ENCODE data around the gene CDC45. TPM values are rescaled to one million over a fixed set of nuclear protein-coding genes. Genes with fewer than 3 reads are reported as not detected.
A peak's percentile ranks its signal among the peaks of the same experiment; 100 is the strongest.

Gene CDC45
- polyA plus RNA-seq, 1 donor (not counting 4 experiments of a cell fraction or from before 2014, with no cell fraction given), result 22.7 TPM

GRCh38 chr22:19478901-19479354 lies 792 bp upstream of the CDC45 start, which contains the start of gene UFD1:
TSS of gene UFD1 (minus strand) at chr22:19479193. CDS start at chr22:19479085, 108 bp downstream.
- Histone ChIP-seq H3K9me1 (ENCODE audit: control insufficient read depth, extremely low read depth, insufficient read depth, low read length) (peaks cover 2% of the 10 kb centered on the region), H2AFZ (ENCODE audit: control insufficient read depth, low read length) (peak within 1 kb of the TSS; percentile 100), H3K36me3 (ENCODE audit: control insufficient read depth in 2 of 2, extremely low read depth in 1 of 2, insufficient read depth in 2 of 2, low read length in 2 of 2) (peaks cover 5 to 12% of the 10 kb centered on the region in 2 experiments), H3K4me1 (ENCODE audit: control insufficient read depth, extremely low read depth, insufficient read depth, low read length) (peaks cover 36% of the 10 kb centered on the region), H3K9ac (ENCODE audit: control insufficient read depth, extremely low read depth, insufficient read depth, low read length) (peak within 1 kb of the TSS; percentile 100), H3K27ac (ENCODE audit: control insufficient read depth, insufficient read depth, low read length) (peak within 1 kb of the TSS; percentile 100), H3K27me3 (ENCODE audit: control insufficient read depth, extremely low read depth, insufficient read depth, low read length) (no peaks in the 10 kb centered on the region), H3K9me3 (ENCODE audit: control insufficient read depth, low read depth, low read length) (no peaks in the 10 kb centered on the region), H3K4me3 (ENCODE audit: control insufficient read depth in 2 of 3, extremely low read depth in 1 of 3, insufficient read depth in 2 of 3, low read depth in 1 of 3, low read length in 3 of 3) (peak within 1 kb of the TSS; percentile 58 to 98 (median 96)), H4K20me1 (ENCODE audit: control insufficient read depth, extremely low read depth, insufficient read depth, low read length) (peaks cover 3% of the 10 kb centered on the region), H3K4me2 (ENCODE audit: control insufficient read depth, extremely low read depth, insufficient read depth, low read depth, low read length) (peak within 1 kb of the TSS; percentile 99), H3K79me2 (ENCODE audit: control insufficient read depth, insufficient read depth, low read length) (peaks cover 54% of the 10 kb centered on the region)
- TF ChIP-seq EZH2 (IDR thresholded peaks at IDR 0.05; ENCODE audit: low read length) (no peak), CTCF (optimal IDR thresholded peaks at IDR 0.05 in 1 of 3, IDR thresholded peaks at IDR 0.05 in 1 of 3, conservative IDR thresholded peaks at IDR 0.05 in 1 of 3; ENCODE audit: extremely low read depth in 1 of 3, insufficient read depth in 2 of 3, low read length in 3 of 3) (no peak)
- dilution Hi-C loops (cut with MboI; ENCODE audit: extremely low pct_ligation_motif_present, low sequenced_read_pairs), result no loop called here
- DNase-seq (ENCODE audit: low read depth, low spot score), result peak; percentile 23
- FAIRE-seq, result no peak

DNA sequence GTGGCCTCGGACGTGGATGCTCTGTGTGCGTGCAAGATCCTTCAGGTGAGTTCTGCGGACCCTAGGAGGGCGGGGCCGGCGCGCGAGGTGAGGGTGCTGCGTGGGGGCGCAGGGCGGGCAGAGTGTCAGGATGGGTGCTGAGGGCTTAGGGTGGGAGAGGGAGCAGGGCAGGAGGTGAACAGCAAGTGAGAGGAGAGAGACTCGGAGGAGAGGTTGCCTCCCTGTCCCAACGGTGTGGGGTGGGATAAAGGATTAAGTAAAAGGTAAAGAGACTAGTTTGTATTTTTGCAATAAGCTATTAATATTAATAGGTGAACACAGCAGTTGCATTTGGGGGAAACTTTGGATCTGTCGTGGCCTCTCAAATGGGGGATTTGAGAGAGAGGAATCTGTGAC lies 451 bp downstream of the CDC45 start:
- H3K27ac ChIP-seq (ENCODE audit: control insufficient read depth, insufficient read depth, low read length), result peak overlapping the region; percentile 100
- no peak for FAIRE-seq
- H4K20me1 ChIP-seq (ENCODE audit: control insufficient read depth, extremely low read depth, insufficient read depth, low read length), result peaks cover 3% of the 10 kb centered on the region
- no peak for DNase-seq (ENCODE audit: low read depth, low spot score)
- peak overlapping the region; percentile 100 for H3K9ac ChIP-seq (ENCODE audit: control insufficient read depth, extremely low read depth, insufficient read depth, low read length)
- H3K9me3 ChIP-seq (ENCODE audit: control insufficient read depth, low read depth, low read length), result no peaks in the 10 kb centered on the region
- peaks cover 45% of the 10 kb centered on the region for H3K79me2 ChIP-seq (ENCODE audit: control insufficient read depth, insufficient read depth, low read length)
- H3K4me2 ChIP-seq (ENCODE audit: control insufficient read depth, extremely low read depth, insufficient read depth, low read depth, low read length), result peak overlapping the region; percentile 95
- peaks cover 2% of the 10 kb centered on the region for H3K9me1 ChIP-seq (ENCODE audit: control insufficient read depth, extremely low read depth, insufficient read depth, low read length)
- H3K4me3 ChIP-seq (ENCODE audit: control insufficient read depth in 2 of 3, extremely low read depth in 1 of 3, insufficient read depth in 2 of 3, low read depth in 1 of 3, low read length in 3 of 3), result peak overlapping the region; percentile 58 to 98 (median 96)
- H3K27me3 ChIP-seq (ENCODE audit: control insufficient read depth, extremely low read depth, insufficient read depth, low read length), result no peaks in the 10 kb centered on the region
- no peak for TF ChIP-seq CTCF (optimal IDR thresholded peaks at IDR 0.05 in 1 of 3, IDR thresholded peaks at IDR 0.05 in 1 of 3, conservative IDR thresholded peaks at IDR 0.05 in 1 of 3; ENCODE audit: extremely low read depth in 1 of 3, insufficient read depth in 2 of 3, low read length in 3 of 3)
- no peak for TF ChIP-seq EZH2 (IDR thresholded peaks at IDR 0.05; ENCODE audit: low read length)
- dilution Hi-C loops (cut with MboI; ENCODE audit: extremely low pct_ligation_motif_present, low sequenced_read_pairs), result no loop called here
- H2AFZ ChIP-seq (ENCODE audit: control insufficient read depth, low read length), result peak overlapping the region; percentile 92
- H3K36me3 ChIP-seq (ENCODE audit: control insufficient read depth in 2 of 2, extremely low read depth in 1 of 2, insufficient read depth in 2 of 2, low read length in 2 of 2), result peaks cover 2 to 16% of the 10 kb centered on the region in 2 experiments
- H3K4me1 ChIP-seq (ENCODE audit: control insufficient read depth, extremely low read depth, insufficient read depth, low read length), result peaks cover 36% of the 10 kb centered on the region
